Stimulated activated naive CD8-positive, alpha-beta T cell treated with anti-CD3 and anti-CD28 coated beads, Interleukin-15, Interleukin-2, amounts not matched to agents 100 ng/mL and 50 ng/mL, for 24 hours (primary cell): ENCODE measurements around the gene VSIG10L2.
A peak's percentile ranks its signal among the peaks of the same experiment; 100 is the strongest.
"Not testable (repeated sequence)": the region's sequence is repeated elsewhere in the genome, so short reads cannot be mapped to it uniquely, and the experiment has no call there.

Experiments used
- H3K27ac Mint-ChIP-seq: one replicate; pipeline ENCODE4 v1.8.0; 2021; ENCODE audit warnings: mild to moderate bottlenecking, mixed read lengths
- H3K27me3 Mint-ChIP-seq: one replicate; pipeline ENCODE4 v1.8.0; 2021; ENCODE audit warnings: mixed read lengths
- H3K36me3 Mint-ChIP-seq: one replicate; pipeline ENCODE4 v1.8.0; 2021; ENCODE audit warnings: low read depth, mixed read lengths
- H3K4me1 Mint-ChIP-seq: one replicate; pipeline ENCODE4 v1.8.0; 2021; ENCODE audit warnings: low read depth, mixed read lengths
- H3K4me3 Mint-ChIP-seq: one replicate; pipeline ENCODE4 v1.8.0; 2021; ENCODE audit warnings: mild to moderate bottlenecking, mixed read lengths
- H3K9me3 Mint-ChIP-seq: one replicate; pipeline ENCODE4 v1.8.0; 2021; ENCODE audit warnings: mixed read lengths

Gene VSIG10L2

DNA sequence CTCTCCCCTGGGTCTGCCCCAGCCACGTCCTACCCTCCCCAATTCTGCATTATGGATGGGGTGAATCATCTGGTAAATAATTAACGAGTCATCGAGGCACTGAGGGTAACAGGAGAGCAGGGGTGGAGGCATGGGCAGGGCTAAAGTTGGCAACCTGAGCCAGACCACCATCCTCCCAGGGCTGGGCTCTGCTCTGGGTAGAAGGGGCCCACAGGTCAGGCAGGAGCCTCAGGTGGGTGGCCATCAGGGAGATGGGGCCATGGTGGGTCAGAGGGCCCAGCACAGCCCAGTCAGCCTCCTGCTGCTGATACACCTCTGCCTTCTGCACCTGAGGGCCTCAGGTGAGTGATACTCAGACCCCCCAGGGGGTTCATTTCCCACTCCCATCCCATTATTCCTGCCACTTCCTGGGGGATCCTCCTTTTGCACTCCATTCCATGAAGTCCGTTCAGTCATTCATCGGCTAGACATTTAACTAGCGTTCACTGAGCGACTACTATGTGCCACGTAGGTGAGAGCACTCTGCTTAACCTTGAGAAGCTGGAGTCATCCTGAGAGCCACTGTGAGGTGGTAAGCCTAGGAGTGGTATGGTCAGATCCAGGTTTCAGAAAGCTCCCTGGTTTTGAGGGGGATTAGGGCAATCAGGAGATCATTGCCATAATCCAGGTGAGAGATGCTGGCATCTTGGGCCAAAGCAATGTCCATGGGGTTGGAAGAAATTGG, at the start of gene VSIG10L2:
Gene VSIG10L2 (plus strand): TSS at position 248 of the 724 bp plus-strand sequence. CDS start 12 bp downstream, at position 260.
- Mint-ChIP-seq H3K9me3 (no peaks in the 10 kb centered on the region), H3K4me1 (peaks cover 5% of the 10 kb centered on the region), H3K36me3 (no peaks in the 10 kb centered on the region), H3K27me3 (no peaks in the 10 kb centered on the region), H3K4me3 (no peak within 1 kb of the TSS), H3K27ac (no peak within 1 kb of the TSS)

DNA sequence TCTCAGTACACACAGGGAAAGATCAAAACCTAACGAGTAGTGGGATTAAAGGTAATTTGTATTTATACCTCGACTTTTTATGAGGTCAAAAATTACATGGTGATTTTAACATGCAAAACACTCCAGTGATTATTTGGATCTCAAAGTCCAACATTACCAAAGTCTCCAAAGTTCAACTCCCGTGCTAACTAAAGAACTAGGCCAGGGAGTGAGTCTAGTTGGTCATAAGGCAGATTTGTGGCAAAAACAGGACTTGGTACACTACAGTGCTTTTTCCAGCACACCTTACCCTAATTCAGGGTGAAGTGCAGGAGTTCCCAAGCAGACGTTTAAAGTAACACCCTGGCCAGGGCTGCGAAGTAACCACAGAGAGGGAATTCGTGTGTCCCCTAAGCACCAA, 44.0 kb upstream of the VSIG10L2 start:
- Mint-ChIP-seq H3K4me3 (peak overlapping the region; percentile 99), H3K4me1 (peaks cover 52% of the 10 kb centered on the region), H3K27ac (peak overlapping the region; percentile 52), H3K27me3 (peaks cover 26% of the 10 kb centered on the region), H3K9me3 (no peaks in the 10 kb centered on the region), H3K36me3 (peaks cover 40% of the 10 kb centered on the region)

GRCh38 chr11:125902277-125902926, 43.4 kb upstream of the VSIG10L2 start:
- Mint-ChIP-seq H3K4me3 (peak overlapping the region; percentile 99), H3K27me3 (peaks cover 26% of the 10 kb centered on the region), H3K9me3 (no peaks in the 10 kb centered on the region), H3K4me1 (peaks cover 47% of the 10 kb centered on the region), H3K27ac (peak overlapping the region; percentile 94), H3K36me3 (peaks cover 35% of the 10 kb centered on the region)

DNA sequence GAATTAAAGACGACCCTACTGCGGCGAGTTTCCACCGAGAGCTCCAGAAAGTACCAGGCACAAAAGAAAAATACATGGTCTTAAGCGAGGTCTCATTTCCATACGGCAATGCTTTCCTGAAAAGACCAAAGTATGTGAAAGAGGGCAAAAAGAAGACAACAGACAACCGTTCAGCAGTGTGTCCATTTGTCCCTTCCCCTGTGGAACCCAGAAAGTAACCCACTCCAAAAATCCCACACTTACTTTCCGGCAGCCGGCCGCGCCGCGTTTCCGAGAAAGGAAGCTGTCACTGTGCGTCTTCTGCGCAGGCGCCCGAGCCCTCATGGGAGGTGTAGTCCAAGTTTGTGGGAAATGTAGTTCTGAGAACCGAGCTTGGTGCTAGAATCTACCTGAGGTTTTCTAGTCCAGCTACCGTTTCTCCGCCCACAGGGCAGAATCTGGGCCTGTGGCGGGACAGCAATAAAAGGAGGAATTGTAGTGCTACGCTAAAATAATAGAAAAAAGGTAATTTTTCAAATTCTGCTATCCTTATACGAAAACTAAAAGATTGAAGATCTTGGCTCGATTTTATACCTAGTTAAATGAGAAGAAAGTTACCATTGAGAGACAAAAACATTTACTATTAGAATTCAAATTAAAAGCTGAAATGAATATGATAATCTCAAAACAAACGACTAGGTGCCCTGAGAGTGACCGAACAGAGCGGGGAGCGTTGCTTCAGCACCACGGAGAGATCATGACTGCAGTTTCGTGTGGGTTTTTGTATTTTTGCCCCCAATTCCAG, 42.7 kb upstream of the VSIG10L2 start, which contains the start of gene PUS3:
Gene PUS3 (minus strand): TSS at position 280 of the 784 bp plus-strand sequence. CDS start 6,922 bp downstream, outside the sequence.
- Mint-ChIP-seq H3K9me3 (no peaks in the 10 kb centered on the region), H3K27me3 (peaks cover 29% of the 10 kb centered on the region), H3K36me3 (peaks cover 30% of the 10 kb centered on the region), H3K27ac (peak within 1 kb of the TSS; percentile 94), H3K4me3 (peak within 1 kb of the TSS; percentile 99), H3K4me1 (peaks cover 42% of the 10 kb centered on the region)

GRCh38 chr11:125903711-125904659, 41.9 kb upstream of the VSIG10L2 start, which contains the start of gene DDX25:
TSS of gene DDX25 (plus strand) at chr11:125904508. CDS start at chr11:125904518, 10 bp downstream.
- peaks cover 37% of the 10 kb centered on the region for H3K27me3 Mint-ChIP-seq
- H3K36me3 Mint-ChIP-seq: peaks cover 29% of the 10 kb centered on the region
- peaks cover 40% of the 10 kb centered on the region for H3K4me1 Mint-ChIP-seq
- peak within 1 kb of the TSS; percentile 94 for H3K27ac Mint-ChIP-seq
- H3K9me3 Mint-ChIP-seq: no peaks in the 10 kb centered on the region
- H3K4me3 Mint-ChIP-seq: peak within 1 kb of the TSS; percentile 99

DNA sequence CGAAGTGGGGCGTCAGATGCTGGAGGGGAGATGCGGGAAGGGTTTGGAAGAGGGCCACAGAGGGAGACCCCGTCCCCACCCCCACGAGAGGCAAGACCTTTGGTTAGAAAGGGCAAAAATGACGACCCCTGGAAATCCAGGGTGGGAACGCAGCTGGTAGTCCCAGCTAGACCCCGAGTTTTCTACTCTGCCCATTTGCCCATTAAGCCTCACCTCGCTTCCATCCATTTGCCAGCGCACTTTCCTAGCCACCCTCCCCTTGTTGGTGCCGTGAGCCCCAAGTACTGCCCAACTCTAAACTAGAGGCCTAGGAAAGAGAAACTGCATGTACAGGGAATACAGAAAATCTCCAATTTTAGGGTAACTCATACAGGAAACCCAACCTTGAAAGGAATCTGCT, 41.2 kb upstream of the VSIG10L2 start:
- Mint-ChIP-seq H3K4me3 (peak overlapping the region; percentile 36), H3K27ac (no peak overlapping the region), H3K27me3 (peaks cover 40% of the 10 kb centered on the region), H3K36me3 (peaks cover 22% of the 10 kb centered on the region), H3K4me1 (peaks cover 33% of the 10 kb centered on the region), H3K9me3 (no peaks in the 10 kb centered on the region)

GRCh38 chr11:125910226-125910849, 35.5 kb upstream of the VSIG10L2 start:
- no peaks in the 10 kb centered on the region for H3K36me3 Mint-ChIP-seq
- no peaks in the 10 kb centered on the region for H3K4me1 Mint-ChIP-seq
- H3K4me3 Mint-ChIP-seq: no peak overlapping the region
- no peaks in the 10 kb centered on the region for H3K9me3 Mint-ChIP-seq
- peaks cover 52% of the 10 kb centered on the region for H3K27me3 Mint-ChIP-seq
- H3K27ac Mint-ChIP-seq: no peak overlapping the region

GRCh38 chr11:125914601-125915000, 31.2 kb upstream of the VSIG10L2 start:
- H3K4me1 Mint-ChIP-seq, H3K4me3 Mint-ChIP-seq, H3K27ac Mint-ChIP-seq, H3K9me3 Mint-ChIP-seq, H3K36me3 Mint-ChIP-seq: not testable (repeated sequence)
- H3K27me3 Mint-ChIP-seq: peaks cover 49% of the 10 kb centered on the region

DNA sequence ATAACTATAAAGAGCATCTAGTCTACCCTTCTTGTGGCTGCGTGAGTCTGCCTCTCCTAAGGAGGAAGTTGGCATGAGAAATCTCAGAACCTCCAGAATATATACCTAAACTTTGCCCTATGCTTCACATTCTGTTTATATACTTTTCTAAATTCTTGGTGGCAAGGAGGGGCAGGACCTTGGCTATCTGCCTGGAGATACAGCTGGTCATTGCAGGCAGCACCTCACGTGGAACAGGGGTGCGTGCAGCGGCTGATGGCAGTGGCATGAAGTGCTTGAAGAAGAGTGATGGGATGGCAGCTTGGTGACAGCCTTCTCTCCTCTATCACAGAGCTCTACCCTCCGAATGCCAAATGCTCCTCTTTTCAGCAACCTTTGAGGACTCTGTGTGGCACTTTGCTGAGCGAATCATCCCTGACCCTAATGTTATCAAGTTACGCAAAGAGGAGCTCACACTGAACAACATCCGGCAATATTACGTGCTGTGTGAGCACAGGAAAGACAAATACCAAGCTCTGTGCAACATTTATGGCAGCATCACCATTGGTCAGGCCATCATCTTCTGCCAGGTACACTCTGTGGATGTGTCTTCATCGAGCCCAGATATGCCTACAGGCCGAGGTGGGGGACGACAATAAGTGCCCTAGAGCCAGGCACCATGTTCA, 29.0 kb upstream of the VSIG10L2 start:
- Mint-ChIP-seq H3K36me3 (no peaks in the 10 kb centered on the region), H3K4me3 (no peak overlapping the region), H3K27me3 (peaks cover 34% of the 10 kb centered on the region), H3K9me3 (no peaks in the 10 kb centered on the region), H3K4me1 (no peaks in the 10 kb centered on the region), H3K27ac (no peak overlapping the region)

DNA sequence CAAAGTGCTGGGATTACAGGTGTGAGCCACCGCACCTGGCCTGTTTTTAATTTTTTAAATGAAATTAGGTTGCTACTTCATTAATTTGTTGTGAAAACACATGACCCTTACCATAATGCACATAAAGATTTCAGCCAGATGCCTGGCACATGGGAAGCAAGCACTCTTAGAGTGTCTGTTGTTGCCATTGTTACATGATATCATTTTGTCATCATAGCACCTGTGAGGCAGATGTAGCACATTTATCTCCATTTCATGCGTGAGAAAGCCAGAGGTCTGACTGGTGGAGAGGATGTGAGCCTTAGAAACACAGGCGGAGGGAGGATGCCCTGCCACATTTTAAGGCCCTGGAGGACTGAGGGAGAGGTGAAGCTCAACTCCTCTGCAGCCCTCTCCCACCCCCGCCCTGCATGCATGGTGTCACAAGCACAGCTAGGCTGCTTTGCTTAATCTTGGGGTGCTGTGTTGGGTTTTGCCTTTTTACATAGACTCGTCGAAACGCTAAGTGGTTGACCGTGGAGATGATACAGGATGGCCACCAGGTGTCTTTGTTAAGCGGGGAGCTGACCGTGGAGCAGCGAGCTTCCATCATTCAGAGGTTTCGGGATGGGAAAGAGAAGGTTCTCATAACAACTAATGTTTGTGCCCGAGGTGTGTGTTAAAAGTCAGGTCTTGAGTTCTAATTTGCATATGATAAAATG, 27.6 kb upstream of the VSIG10L2 start:
- Mint-ChIP-seq H3K36me3 (no peaks in the 10 kb centered on the region), H3K9me3 (no peaks in the 10 kb centered on the region), H3K4me1 (no peaks in the 10 kb centered on the region), H3K4me3 (no peak overlapping the region), H3K27ac (no peak overlapping the region), H3K27me3 (peaks cover 26% of the 10 kb centered on the region)

DNA sequence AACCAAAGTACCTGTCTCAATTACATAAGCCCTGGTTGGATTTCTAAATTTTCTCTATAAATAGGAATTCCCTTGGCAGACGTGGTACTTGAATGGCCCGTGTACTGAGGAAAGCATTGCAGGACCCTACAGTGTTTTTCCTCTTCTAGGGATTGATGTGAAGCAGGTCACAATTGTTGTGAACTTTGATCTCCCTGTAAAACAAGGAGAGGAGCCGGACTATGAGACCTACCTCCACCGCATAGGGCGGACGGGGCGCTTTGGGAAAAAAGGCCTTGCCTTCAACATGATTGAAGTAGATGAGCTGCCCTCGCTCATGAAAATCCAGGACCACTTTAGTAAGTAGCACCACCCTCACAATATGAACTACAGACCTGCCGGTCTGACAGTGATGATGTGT, 24.8 kb upstream of the VSIG10L2 start:
- Mint-ChIP-seq H3K4me1 (no peaks in the 10 kb centered on the region), H3K27me3 (peaks cover 21% of the 10 kb centered on the region), H3K36me3 (no peaks in the 10 kb centered on the region), H3K27ac (no peak overlapping the region), H3K4me3 (no peak overlapping the region), H3K9me3 (no peaks in the 10 kb centered on the region)

DNA sequence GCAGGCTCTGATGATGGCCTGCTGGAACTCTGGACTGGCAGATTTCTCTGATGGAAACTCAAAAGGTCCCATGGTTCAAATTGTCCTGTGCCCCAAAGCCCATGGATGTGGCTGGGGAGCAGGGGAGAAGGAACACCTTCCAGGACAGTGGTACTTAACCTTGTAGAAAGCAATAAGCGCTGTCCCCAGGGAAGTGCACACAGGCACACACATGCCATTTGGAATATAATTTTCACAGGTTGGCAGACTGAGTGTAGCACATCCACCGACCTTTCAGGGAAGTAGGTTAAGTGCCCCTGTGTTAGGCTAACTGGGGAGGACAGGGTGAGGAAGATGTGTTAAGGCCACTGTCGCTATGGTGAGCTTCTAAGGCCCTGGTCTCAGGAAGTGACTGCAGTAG, 23.7 kb upstream of the VSIG10L2 start:
- no peaks in the 10 kb centered on the region for H3K9me3 Mint-ChIP-seq

DNA sequence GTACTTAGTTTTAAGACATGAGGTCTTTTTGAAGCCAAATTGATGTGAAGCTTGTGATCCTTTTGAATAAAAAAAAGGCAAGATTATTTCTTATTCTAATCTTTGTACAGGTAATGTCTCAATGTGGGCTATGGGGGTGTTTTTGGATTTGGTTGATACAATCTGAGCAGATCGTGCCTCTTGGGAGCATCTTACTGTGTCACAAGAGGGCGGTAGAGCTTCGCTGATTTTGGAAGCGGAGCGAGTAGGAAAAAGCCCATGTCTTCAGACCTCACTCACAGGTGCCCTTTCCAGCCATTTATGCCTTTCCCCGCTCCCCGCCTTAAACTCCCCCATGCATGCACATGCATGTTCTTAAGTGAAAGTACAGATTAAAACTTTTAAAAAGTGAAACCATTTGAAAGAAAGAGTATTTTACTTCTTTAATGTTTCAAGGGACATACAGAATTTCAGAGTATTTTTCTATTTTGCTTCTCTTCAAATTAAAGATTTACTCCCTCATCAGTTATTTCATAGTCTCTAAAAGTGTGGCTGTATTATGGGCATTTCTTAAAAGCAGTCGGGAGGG, 22.7 kb upstream of the VSIG10L2 start:
- H3K27me3 Mint-ChIP-seq: peaks cover 16% of the 10 kb centered on the region
- H3K4me3 Mint-ChIP-seq: no peak overlapping the region
- H3K36me3 Mint-ChIP-seq: no peaks in the 10 kb centered on the region
- H3K4me1 Mint-ChIP-seq: no peaks in the 10 kb centered on the region
- no peak overlapping the region for H3K27ac Mint-ChIP-seq
- no peaks in the 10 kb centered on the region for H3K9me3 Mint-ChIP-seq

More for the DNA sequence above, 23.7 kb upstream of the VSIG10L2 start:
- no peak overlapping the region for H3K27ac Mint-ChIP-seq
- peaks cover 16% of the 10 kb centered on the region for H3K27me3 Mint-ChIP-seq
- H3K36me3 Mint-ChIP-seq: no peaks in the 10 kb centered on the region
- no peak overlapping the region for H3K4me3 Mint-ChIP-seq
- H3K4me1 Mint-ChIP-seq: no peaks in the 10 kb centered on the region
